Fibroblast of lung (primary cell): ENCODE data around the gene ZNF550. TPM values are rescaled to one million over a fixed set of nuclear protein-coding genes. Genes with fewer than 3 reads are reported as not detected.

Source experiments
- DNase-seq, 2 donors: peaks; one replicate each; pipeline versions ENCODE4 v3.0.0 to v3.0.0-alpha.2; 2010; ENCODE audit warnings: low read depth in 2 of 2
- H2AFZ ChIP-seq: 2 replicates; pipeline ENCODE4 v1.5.1; 2012; ENCODE audit warnings: low read length, control low read depth, inconsistent platforms
- H3K27ac ChIP-seq: 2 replicates; pipeline ENCODE4 v1.5.1; 2011; ENCODE audit warnings: low read length, control low read depth; ENCODE audit not compliant: insufficient read depth
- H3K27me3 ChIP-seq: 2 replicates; pipeline ENCODE4 v1.5.1; 2011; ENCODE audit warnings: mild to moderate bottlenecking, low read length; ENCODE audit not compliant: control insufficient read depth, insufficient read depth
- H3K36me3 ChIP-seq: 2 replicates; pipeline ENCODE4 v1.5.1; 2011; ENCODE audit warnings: low read length; ENCODE audit not compliant: control insufficient read depth, insufficient read depth
- H3K4me1 ChIP-seq: 2 replicates; pipeline ENCODE4 v1.5.1; 2011; ENCODE audit warnings: low read length; ENCODE audit not compliant: control insufficient read depth, insufficient read depth; ENCODE audit errors: extremely low read depth
- H3K4me2 ChIP-seq: 2 replicates; pipeline ENCODE4 v1.5.1; 2011; ENCODE audit warnings: low read length, control low read depth; ENCODE audit not compliant: insufficient read depth; ENCODE audit errors: extremely low read depth
- H3K4me3 ChIP-seq, 4 experiments: fragments of 200-600 bp in 1 of 4; sonication (generic) in 1 of 4; replicated peaks in 1 of 4; 2 replicates each; pipeline ENCODE4 v1.5.1; 2011 to 2016; ENCODE audit warnings: low read length in 4 of 4, low read depth in 3 of 4, mild to moderate bottlenecking in 3 of 4, control low read depth in 2 of 4, inconsistent platforms in 1 of 4, mixed read lengths in 1 of 4; ENCODE audit not compliant: insufficient read depth in 1 of 4; ENCODE audit errors: control extremely low read depth in 1 of 4
- H3K79me2 ChIP-seq: 2 replicates; pipeline ENCODE4 v1.5.1; 2012; ENCODE audit warnings: mild to moderate bottlenecking, low read length, inconsistent platforms; ENCODE audit not compliant: control insufficient read depth, insufficient read depth
- H3K9ac ChIP-seq: 2 replicates; pipeline ENCODE4 v1.5.1; 2011; ENCODE audit warnings: mild to moderate bottlenecking, low read length, control low read depth; ENCODE audit not compliant: insufficient read depth
- H3K9me3 ChIP-seq: 2 replicates; pipeline ENCODE4 v1.5.1; 2012; ENCODE audit warnings: low read depth, low read length; ENCODE audit not compliant: control insufficient read depth, insufficient read depth
- H4K20me1 ChIP-seq: 2 replicates; pipeline ENCODE4 v1.5.1; 2011; ENCODE audit warnings: low read length; ENCODE audit not compliant: control insufficient read depth, insufficient read depth; ENCODE audit errors: extremely low read depth
- CTCF ChIP-seq, 2 donors: IDR thresholded peaks in 1 of 2; conservative IDR thresholded peaks in 1 of 2; 1 replicate in 1 of 2; 2 replicates in 1 of 2; pipeline ENCODE4 v1.5.1; 2011 to 2012; ENCODE audit warnings: low read length in 2 of 2, control low read depth in 1 of 2, inconsistent platforms in 1 of 2, low read depth in 1 of 2, mild to moderate bottlenecking in 1 of 2
- EZH2 ChIP-seq: IDR thresholded peaks from 2 replicates; pipeline ENCODE4 v1.5.1; 2012; ENCODE audit warnings: low read length, control low read depth, mild to moderate bottlenecking; ENCODE audit errors: missing control alignments
- polyA plus RNA-seq, 2 donors: library from polyadenylated mRNA; depleted of rRNA in 1 of 2; stranded (reverse) in 1 of 2; unstranded in 1 of 2; fragments of >200 nt; gene quantifications; 2 replicates each; pipeline ENCODE4 v1.2.1, GENCODE V29; 2011 to 2012; ENCODE audit warnings: missing spikeins in 1 of 2
- total RNA-seq: library from RNA; depleted of rRNA; stranded (reverse); fragments of >200 nt; gene quantifications from 2 replicates; pipeline ENCODE4 v1.2.1, GENCODE V29; 2014

Gene ZNF550
- total and polyA plus RNA-seq, 2 donors (not counting 1 experiment from before 2014, with no cell fraction given), result 5.7 to 8.6 TPM

- peak overlapping the region; percentile 60 for H3K4me2 ChIP-seq
- H3K4me3 ChIP-seq, result peak overlapping the region; percentile 44 to 90 (median 86)
- H3K27me3 ChIP-seq, result no peaks in the 10 kb centered on the region
- no peaks in the 10 kb centered on the region for H3K36me3 ChIP-seq
- no peak overlapping the region for H3K27ac ChIP-seq
- no peak for DNase-seq
- H4K20me1 ChIP-seq, result no peaks in the 10 kb centered on the region
- H3K79me2 ChIP-seq, result peaks cover 7% of the 10 kb centered on the region
- H3K9ac ChIP-seq, result no peak overlapping the region
- H3K4me1 ChIP-seq, result peaks cover 3% of the 10 kb centered on the region
- H2AFZ ChIP-seq, result peak overlapping the region; percentile 90
- no peak for TF ChIP-seq EZH2
- no peak for TF ChIP-seq CTCF (conservative IDR thresholded peaks at IDR 0.05 in 1 of 2, IDR thresholded peaks at IDR 0.05 in 1 of 2; ENCODE audit: low read depth in 1 of 2, low read length in 2 of 2)
- H3K9me3 ChIP-seq, result no peaks in the 10 kb centered on the region
Measured at GRCh38 chr19:57599377-57599760, 39.7 kb upstream of the ZNF550 start.

- peak in 1 of 2 donors; percentile 85 for DNase-seq
- Histone ChIP-seq H3K27ac (no peak overlapping the region), H3K27me3 (no peaks in the 10 kb centered on the region), H3K9ac (no peak overlapping the region), H4K20me1 (no peaks in the 10 kb centered on the region), H3K79me2 (peaks cover 5% of the 10 kb centered on the region), H3K9me3 (peaks cover 5% of the 10 kb centered on the region), H2AFZ (no peak overlapping the region), H3K4me3 (no peak overlapping the region), H3K4me2 (no peak overlapping the region), H3K36me3 (peaks cover 11% of the 10 kb centered on the region), H3K4me1 (no peaks in the 10 kb centered on the region)
- TF ChIP-seq EZH2, result no peak
Measured at GRCh38 chr19:57587529-57587928, 27.9 kb upstream of the ZNF550 start.

- H3K4me2 ChIP-seq, result peak within 1 kb of the TSS; percentile 73
- no peak for TF ChIP-seq EZH2
- no peak for TF ChIP-seq CTCF (conservative IDR thresholded peaks at IDR 0.05 in 1 of 2, IDR thresholded peaks at IDR 0.05 in 1 of 2; ENCODE audit: low read depth in 1 of 2, low read length in 2 of 2)
- H3K9ac ChIP-seq, result peak within 1 kb of the TSS; percentile 60
- DNase-seq, result peak; percentile 91 to 96
- peaks cover 5% of the 10 kb centered on the region for H3K79me2 ChIP-seq
- peak within 1 kb of the TSS; percentile 56 for H3K27ac ChIP-seq
- no peaks in the 10 kb centered on the region for H4K20me1 ChIP-seq
- peak within 1 kb of the TSS; percentile 99 for H2AFZ ChIP-seq
- H3K4me3 ChIP-seq, result peak within 1 kb of the TSS; percentile 69 to 87 (median 80)
- no peaks in the 10 kb centered on the region for H3K9me3 ChIP-seq
- H3K4me1 ChIP-seq, result no peaks in the 10 kb centered on the region
- no peaks in the 10 kb centered on the region for H3K36me3 ChIP-seq
- no peaks in the 10 kb centered on the region for H3K27me3 ChIP-seq
Measured at GRCh38 chr19:57583521-57584416, 24.1 kb upstream of the ZNF550 start, which contains the start of gene ZIK1. TSS of gene ZIK1 (plus strand) at chr19:57584145. CDS start at chr19:57584357, 212 bp downstream.
